HG02938 (cell line): ENCODE results near the gene RBM19.

Experiments
- ATAC-seq: cut with Tn5 transposase; IDR thresholded peaks from one replicate; pipeline ENCODE4 v1.9.1; 2021; ENCODE audit warnings: mild to moderate bottlenecking, moderate library complexity; ENCODE audit not compliant: unreplicated experiment

Gene RBM19

GRCh38 chr12:113990250-113991223 is 24.4 kb upstream of the RBM19 start:
- no peak for ATAC-seq

- no peak for ATAC-seq
Measured at GRCh38 chr12:113988976-113989375, 22.9 kb upstream of the RBM19 start.

- no peak for ATAC-seq
Measured at GRCh38 chr12:113988064-113988451, 21.9 kb upstream of the RBM19 start.

- ATAC-seq, result no peak
Measured at GRCh38 chr12:113987261-113988063, 21.3 kb upstream of the RBM19 start.

- no peak for ATAC-seq
Measured at GRCh38 chr12:113984464-113984863, 18.3 kb upstream of the RBM19 start.

- no peak for ATAC-seq
Measured at GRCh38 chr12:113983777-113984448, 17.8 kb upstream of the RBM19 start.

GRCh38 chr12:113983265-113983664 is 17.1 kb upstream of the RBM19 start:
- ATAC-seq, result no peak

- ATAC-seq, result no peak
Measured at GRCh38 chr12:113981876-113982275, 15.8 kb upstream of the RBM19 start.

GRCh38 chr12:113980537-113981337 is 14.6 kb upstream of the RBM19 start:
- no peak for ATAC-seq

GRCh38 chr12:113980054-113980453 is 13.9 kb upstream of the RBM19 start:
- ATAC-seq, result no peak

- ATAC-seq, result no peak
Measured at GRCh38 chr12:113978080-113978479, 12.0 kb upstream of the RBM19 start.

GRCh38 chr12:113974006-113974405 is 7.9 kb upstream of the RBM19 start:
- ATAC-seq, result no peak

GRCh38 chr12:113973109-113973904 is 7.2 kb upstream of the RBM19 start:
- no peak for ATAC-seq

GRCh38 chr12:113971392-113971791 is 5.3 kb upstream of the RBM19 start:
- ATAC-seq, result no peak

GRCh38 chr12:113970211-113970610 is 4.1 kb upstream of the RBM19 start:
- ATAC-seq, result no peak

- no peak for ATAC-seq
Measured at GRCh38 chr12:113967368-113967767, 1.2 kb upstream of the RBM19 start.

GRCh38 chr12:113962733-113963132 is 3.4 kb downstream of the RBM19 start:
- no peak for ATAC-seq

- no peak for ATAC-seq
Measured at GRCh38 chr12:113961921-113962710, 4.0 kb downstream of the RBM19 start.

- no peak for ATAC-seq
Measured at GRCh38 chr12:113960030-113960429, 6.1 kb downstream of the RBM19 start.
